ENCODE data around the gene SLC7A5. TPM values are rescaled to one million over a fixed set of nuclear protein-coding genes. Genes with fewer than 3 reads are reported as not detected.
"Not testable (repeated sequence)": the region's sequence is repeated elsewhere in the genome, so short reads cannot be mapped to it uniquely, and the experiment has no call there.

SLC7A5 gene
- polyA plus RNA-seq, 1 experiment, result 60.2 TPM

GRCh38 chr16:87816507-87817100 lies 52.7 kb downstream of the SLC7A5 start:
- no peak for TF ChIP-seq CTCF (IDR thresholded peaks at IDR 0.05; ENCODE audit: insufficient read depth, low read depth, low read length)
- Histone ChIP-seq H3K36me3 (ENCODE audit: control insufficient read depth, insufficient read depth, low read length) (no peaks in the 10 kb centered on the region), H3K27me3 (ENCODE audit: control insufficient read depth, insufficient read depth, low read length) (peaks cover 1% of the 10 kb centered on the region; the same call in 1 of the 2 replicates), H3K4me3 (ENCODE audit: low read depth, low read length) (no peak overlapping the region)
- DNase-seq (ENCODE audit: low read depth), result no peak
- ChIA-PET POLR2A (no interaction called here), CTCF (interaction anchor here (1.2 to 1.4 kb wide), 3 partner anchors 11 to 37 kb away, joined by 3 to 6 read pairs (median 4); no protein-coding TSS in a partner anchor)

GRCh38 chr16:87815567-87815966 lies 53.7 kb downstream of the SLC7A5 start:
- no peak for DNase-seq (ENCODE audit: low read depth)
- TF ChIP-seq CTCF (IDR thresholded peaks at IDR 0.05; ENCODE audit: insufficient read depth, low read depth, low read length), result no peak
- no peaks in the 10 kb centered on the region for H3K36me3 ChIP-seq (ENCODE audit: control insufficient read depth, insufficient read depth, low read length)
- peaks cover 1% of the 10 kb centered on the region; the same call in 1 of the 2 replicates for H3K27me3 ChIP-seq (ENCODE audit: control insufficient read depth, insufficient read depth, low read length)
- POLR2A ChIA-PET, result no interaction called here
- CTCF ChIA-PET, result interaction anchor here (1.4 kb wide), 2 partner anchors 34 to 36 kb away, joined by 4 to 6 read pairs; no protein-coding TSS in a partner anchor
- no peak overlapping the region for H3K4me3 ChIP-seq (ENCODE audit: low read depth, low read length)

GRCh38 chr16:87812200-87812656 lies 57.1 kb downstream of the SLC7A5 start:
- no peak for TF ChIP-seq CTCF (IDR thresholded peaks at IDR 0.05; ENCODE audit: insufficient read depth, low read depth, low read length)
- POLR2A ChIA-PET, result no interaction called here
- no peaks in the 10 kb centered on the region for H3K36me3 ChIP-seq (ENCODE audit: control insufficient read depth, insufficient read depth, low read length)
- CTCF ChIA-PET, result no interaction called here
- H3K4me3 ChIP-seq (ENCODE audit: low read depth, low read length), result no peak overlapping the region
- H3K27me3 ChIP-seq (ENCODE audit: control insufficient read depth, insufficient read depth, low read length), result peaks cover 1% of the 10 kb centered on the region; the same call in 1 of the 2 replicates
- DNase-seq (ENCODE audit: low read depth), result no peak

GRCh38 chr16:87811454-87811853 lies 57.9 kb downstream of the SLC7A5 start:
- H3K36me3 ChIP-seq (ENCODE audit: control insufficient read depth, insufficient read depth, low read length); POLR2A ChIA-PET; H3K27me3 ChIP-seq (ENCODE audit: control insufficient read depth, insufficient read depth, low read length); DNase-seq (ENCODE audit: low read depth); H3K4me3 ChIP-seq (ENCODE audit: low read depth, low read length): not testable (repeated sequence)
- CTCF ChIA-PET, result interaction anchor here (1.7 kb wide), 1 partner anchor 38 kb away, joined by 5 read pairs; no protein-coding TSS in a partner anchor

GRCh38 chr16:87809150-87809902 lies 60.0 kb downstream of the SLC7A5 start:
- no peak for TF ChIP-seq CTCF (IDR thresholded peaks at IDR 0.05; ENCODE audit: insufficient read depth, low read depth, low read length)
- DNase-seq (ENCODE audit: low read depth), result no peak
- CTCF ChIA-PET, result no interaction called here

More at GRCh38 chr16:87809150-87809902, 60.0 kb downstream of the SLC7A5 start:
- POLR2A ChIA-PET, result no interaction called here
- no peak overlapping the region for H3K4me3 ChIP-seq (ENCODE audit: low read depth, low read length)
- no peaks in the 10 kb centered on the region for H3K36me3 ChIP-seq (ENCODE audit: control insufficient read depth, insufficient read depth, low read length)
- H3K27me3 ChIP-seq (ENCODE audit: control insufficient read depth, insufficient read depth, low read length), result peaks cover 1% of the 10 kb centered on the region; the same call in 1 of the 2 replicates

All from BJ (cell line).